Gastrocnemius medialis (tissue), 4 donors: ENCODE results near the gene AZIN2. TPM values are rescaled to one million over a fixed set of nuclear protein-coding genes. Genes with fewer than 3 reads are reported as not detected.

ENCODE experiments used
- ATAC-seq, 2 donors: fragments of 150-250 bp; one replicate each; pipeline ENCODE4 v1.9.1; 2016
- DNase-seq, 2 donors: peaks; one replicate each; pipeline ENCODE4 v3.0.0-alpha.2; 2019
- H3K27ac ChIP-seq, 4 donors: fragments of 200-600 bp; sonication (generic); 1 replicate in 1 of 4; 2 replicates in 3 of 4; pipeline ENCODE4 v1.5.1; 2016 to 2018; ENCODE audit warnings: mild to moderate bottlenecking in 2 of 4, moderate library complexity in 1 of 4
- H3K27me3 ChIP-seq, 3 donors: fragments of 200-600 bp; sonication (generic) in 2 of 3; 1 replicate in 1 of 3; 2 replicates in 2 of 3; pipeline versions ENCODE4 v1.5.1 to v1.6.0; 2016 to 2019; ENCODE audit warnings: mild to moderate bottlenecking in 1 of 3, moderate library complexity in 1 of 3
- H3K36me3 ChIP-seq, 2 donors: fragments of 200-600 bp; sonication (generic) in 1 of 2; one replicate each; pipeline ENCODE4 v1.5.1; 2017 to 2018
- H3K4me1 ChIP-seq, 2 donors: fragments of 200-600 bp; sonication (generic) in 1 of 2; one replicate each; pipeline ENCODE4 v1.5.1; 2016 to 2017; ENCODE audit warnings: mild to moderate bottlenecking in 2 of 2
- H3K4me3 ChIP-seq, 4 donors: fragments of 200-600 bp; sonication (generic) in 3 of 4; 1 replicate in 1 of 4; 2 replicates in 3 of 4; pipeline ENCODE4 v1.5.1; 2016 to 2019; ENCODE audit warnings: mild to moderate bottlenecking in 2 of 4
- H3K9me3 ChIP-seq, 3 donors: fragments of 200-600 bp; sonication (generic) in 2 of 3; 1 replicate in 1 of 3; 2 replicates in 2 of 3; pipeline ENCODE4 v1.5.1; 2016 to 2019
- POLR2A ChIP-seq, 2 donors: fragments of 450-650 bp; IDR thresholded peaks; one replicate each; pipeline ENCODE4 v1.6.1; 2017; ENCODE audit warnings: antibody characterized with exemption in 2 of 2, mild to moderate bottlenecking in 2 of 2, moderate library complexity in 2 of 2
- in situ Hi-C, 4 donors: fragments of 200-750 bp; cut with MboI; loops; one replicate each; pipeline versions ENCODE4 v1.15.0 to v1.8.0; 2017; ENCODE audit warnings: low sequenced_read_pairs in 4 of 4
- intact Hi-C: fragments of 100-400 bp; cut with DNase I; formaldehyde crosslinking; loops from one replicate; pipeline ENCODE4 v1.15.1; 2023; ENCODE audit warnings: low total_unique reads
- total RNA-seq, 4 donors: library from RNA; depleted of rRNA; stranded (reverse); fragments of >200 nt; gene quantifications; one replicate each; pipeline versions ENCODE4 v1.1.0 to v1.2.3, GENCODE V29; 2016
- TF ChIP-seq, protein P1 (sequence below), 5 experiments: fragments of 450-650 bp in 3 of 5; fragments of 200-600 bp in 2 of 5; sonication (generic) in 2 of 5; IDR thresholded peaks in 4 of 5; conservative IDR thresholded peaks in 1 of 5; 1 replicate in 4 of 5; 2 replicates in 1 of 5; pipeline ENCODE4 v1.5.1; 2016 to 2019; ENCODE audit warnings: antibody characterized with exemption in 5 of 5, mild to moderate bottlenecking in 3 of 5, moderate library complexity in 3 of 5

The AZIN2 gene
- total RNA-seq, 4 donors from 2014 or later: 0.52 to 3.1 (median 1.2) TPM

DNA sequence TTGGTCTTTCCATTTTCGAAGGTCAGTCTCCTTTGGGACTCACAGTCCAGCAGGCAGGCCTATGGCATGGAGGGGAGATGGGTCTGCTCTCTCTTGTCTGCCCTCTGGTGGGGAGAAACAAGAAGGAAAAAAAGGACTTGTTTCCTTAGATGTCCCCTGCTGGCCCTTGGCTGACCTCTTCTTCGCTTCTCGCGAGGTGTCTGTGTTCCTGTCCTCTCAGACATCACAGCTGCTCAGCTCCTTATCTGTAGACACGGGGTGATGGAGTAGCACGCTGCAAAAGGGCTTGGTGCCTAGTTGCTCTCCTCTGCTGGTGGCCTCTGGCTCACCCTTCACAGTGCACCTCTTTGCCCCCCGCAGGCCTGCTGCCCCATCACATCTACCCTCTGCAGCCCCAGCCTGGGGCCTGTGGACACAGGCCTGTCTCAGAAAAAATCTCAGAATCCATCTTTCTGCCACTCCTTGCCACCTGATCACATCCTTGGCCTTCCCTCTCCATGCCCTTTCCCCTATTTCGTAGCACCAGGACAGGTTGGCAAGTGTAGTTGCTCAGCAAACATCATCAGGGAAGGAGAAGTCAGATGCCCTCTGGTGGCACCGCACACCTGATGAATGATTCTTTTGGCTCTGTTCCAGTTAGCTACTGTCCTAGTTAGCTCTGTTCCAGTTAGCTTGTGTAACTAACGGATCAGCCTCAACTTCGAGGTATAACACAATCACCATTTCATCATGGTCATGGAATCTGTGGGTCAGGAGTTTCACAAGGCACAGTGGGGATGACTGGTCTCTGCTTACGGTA lies 25.5 kb upstream of the AZIN2 start:
- intact Hi-C loops: loop anchor here (1.0 to 2.0 kb wide), 4 partner anchors 19 to 122 kb away; partner anchors contain the start of genes AK2, AZIN2 and RNF19B
- peaks cover 0 to 14% of the 10 kb centered on the region in 2 donors for H3K4me1 ChIP-seq
- H3K36me3 ChIP-seq: no peaks in the 10 kb centered on the region
- H3K27me3 ChIP-seq: no peaks in the 10 kb centered on the region
- no peak for TF ChIP-seq POLR2A (IDR thresholded peaks at IDR 0.05)
- TF ChIP-seq, protein P1, sequence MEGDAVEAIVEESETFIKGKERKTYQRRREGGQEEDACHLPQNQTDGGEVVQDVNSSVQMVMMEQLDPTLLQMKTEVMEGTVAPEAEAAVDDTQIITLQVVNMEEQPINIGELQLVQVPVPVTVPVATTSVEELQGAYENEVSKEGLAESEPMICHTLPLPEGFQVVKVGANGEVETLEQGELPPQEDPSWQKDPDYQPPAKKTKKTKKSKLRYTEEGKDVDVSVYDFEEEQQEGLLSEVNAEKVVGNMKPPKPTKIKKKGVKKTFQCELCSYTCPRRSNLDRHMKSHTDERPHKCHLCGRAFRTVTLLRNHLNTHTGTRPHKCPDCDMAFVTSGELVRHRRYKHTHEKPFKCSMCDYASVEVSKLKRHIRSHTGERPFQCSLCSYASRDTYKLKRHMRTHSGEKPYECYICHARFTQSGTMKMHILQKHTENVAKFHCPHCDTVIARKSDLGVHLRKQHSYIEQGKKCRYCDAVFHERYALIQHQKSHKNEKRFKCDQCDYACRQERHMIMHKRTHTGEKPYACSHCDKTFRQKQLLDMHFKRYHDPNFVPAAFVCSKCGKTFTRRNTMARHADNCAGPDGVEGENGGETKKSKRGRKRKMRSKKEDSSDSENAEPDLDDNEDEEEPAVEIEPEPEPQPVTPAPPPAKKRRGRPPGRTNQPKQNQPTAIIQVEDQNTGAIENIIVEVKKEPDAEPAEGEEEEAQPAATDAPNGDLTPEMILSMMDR (IDR thresholded peaks at IDR 0.05 in 4 of 5, conservative IDR thresholded peaks at IDR 0.05 in 1 of 5): peak; percentile 70 to 85 (median 74)
- H3K4me3 ChIP-seq: no peak overlapping the region
- DNase-seq (peak; percentile 69 to 91), ATAC-seq (peak; percentile 92 to 94)
- in situ Hi-C loops: loop anchor here in 1 of 4 donors (10.0 kb wide), 1 partner anchor 121 kb away; no protein-coding TSS in a partner anchor
- H3K9me3 ChIP-seq: no peaks in the 10 kb centered on the region
- peak overlapping the region; percentile 78 to 85 (median 83) for H3K27ac ChIP-seq

DNA sequence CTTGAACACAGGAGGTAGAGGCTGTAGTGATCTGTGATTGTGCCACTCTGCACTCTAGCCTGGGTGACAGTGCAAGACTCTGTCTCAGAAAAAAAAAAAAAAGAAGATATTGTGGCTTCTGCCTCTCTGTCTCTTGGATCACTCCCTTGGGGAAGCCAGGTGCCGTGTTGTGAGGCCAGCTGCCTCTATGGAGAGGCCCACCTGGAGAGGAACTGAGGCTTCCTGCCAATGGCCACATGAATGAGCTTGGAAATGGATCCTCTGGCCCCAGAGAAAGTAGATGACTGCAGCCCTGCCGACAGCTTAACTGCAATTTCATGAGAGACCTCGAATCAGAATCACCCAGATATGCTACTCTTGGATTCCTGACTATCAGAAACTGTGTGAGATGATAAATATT lies 24.5 kb upstream of the AZIN2 start:
- in situ Hi-C loops: loop anchor here in 1 of 4 donors (10.0 kb wide), 1 partner anchor 122 kb away; no protein-coding TSS in a partner anchor
- ATAC-seq: no peak

DNA sequence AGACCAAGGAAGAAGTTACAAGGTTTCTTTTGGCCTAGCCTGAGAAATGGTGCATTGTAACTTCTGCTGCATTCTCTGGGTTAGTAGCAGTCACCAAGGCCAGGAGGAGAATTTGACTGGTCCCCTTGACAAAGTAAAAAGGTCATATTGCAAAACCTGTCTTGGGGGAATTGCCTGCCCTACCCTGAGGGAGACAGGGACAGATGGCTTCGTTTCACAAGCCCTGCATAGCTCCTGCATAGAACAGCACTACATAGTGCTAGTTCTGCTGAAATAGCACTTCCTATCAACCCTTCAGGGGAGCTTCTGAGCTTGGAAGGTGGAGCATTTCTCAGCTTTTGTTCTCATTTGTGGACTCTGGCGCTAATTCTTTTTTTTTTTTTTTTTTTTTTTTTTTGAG lies 23.9 kb upstream of the AZIN2 start:
- TF ChIP-seq, protein P1 (IDR thresholded peaks at IDR 0.05 in 4 of 5, conservative IDR thresholded peaks at IDR 0.05 in 1 of 5): no peak
- no peak for TF ChIP-seq POLR2A (IDR thresholded peaks at IDR 0.05)
- Histone ChIP-seq H3K9me3 (no peaks in the 10 kb centered on the region), H3K36me3 (no peaks in the 10 kb centered on the region), H3K27ac (no peak overlapping the region), H3K4me1 (peaks cover 0 to 14% of the 10 kb centered on the region in 2 donors), H3K4me3 (no peak overlapping the region), H3K27me3 (no peaks in the 10 kb centered on the region)
- DNase-seq (no peak), ATAC-seq (no peak)
- intact Hi-C loops (no loop called here), in situ Hi-C loops (loop anchor here in 1 of 4 donors (10.0 kb wide), 1 partner anchor 122 kb away; no protein-coding TSS in a partner anchor)

More for the DNA sequence above, 24.5 kb upstream of the AZIN2 start:
- intact Hi-C loops: no loop called here
- Histone ChIP-seq H3K27me3 (no peaks in the 10 kb centered on the region), H3K4me1 (peaks cover 0 to 14% of the 10 kb centered on the region in 2 donors), H3K36me3 (no peaks in the 10 kb centered on the region), H3K4me3 (no peak overlapping the region), H3K9me3 (no peaks in the 10 kb centered on the region), H3K27ac (peak overlapping the region in 3 of 4 donors; percentile 83 to 85 (median 83))
- DNase-seq: no peak
- TF ChIP-seq POLR2A (IDR thresholded peaks at IDR 0.05): no peak
- TF ChIP-seq, protein P1 (IDR thresholded peaks at IDR 0.05 in 4 of 5, conservative IDR thresholded peaks at IDR 0.05 in 1 of 5): no peak

DNA sequence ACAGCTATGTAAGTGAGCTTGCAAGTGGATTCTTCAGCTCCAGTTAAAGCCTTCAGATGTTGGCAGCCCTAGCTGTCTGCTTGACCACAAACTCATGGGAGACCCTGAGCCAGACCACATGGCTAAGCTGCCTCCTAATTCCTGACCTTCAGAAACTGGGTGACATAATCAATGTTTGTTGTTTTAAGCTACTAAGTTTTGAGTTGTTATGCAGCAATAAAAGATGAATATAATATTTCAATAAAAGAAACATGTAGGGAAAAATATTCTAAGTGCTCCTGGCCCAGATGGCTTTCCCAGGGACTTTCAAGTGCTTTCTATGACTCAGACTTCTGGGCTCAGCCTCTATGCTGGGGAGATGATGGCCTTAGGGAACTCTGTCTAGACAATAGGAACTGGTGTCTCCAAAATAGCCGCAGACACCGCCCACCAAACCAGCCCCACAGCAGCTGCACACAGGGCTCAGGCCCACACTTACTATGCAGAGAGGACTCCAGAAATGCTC lies 20.3 kb upstream of the AZIN2 start:
- in situ Hi-C loops: no loop called here
- Histone ChIP-seq H3K36me3 (no peaks in the 10 kb centered on the region), H3K27ac (no peak overlapping the region)

More for the DNA sequence above, 20.3 kb upstream of the AZIN2 start:
- H3K4me3 ChIP-seq: no peak overlapping the region
- peaks cover 0 to 5% of the 10 kb centered on the region in 2 donors for H3K4me1 ChIP-seq
- DNase-seq: peak in 1 of 2 donors; percentile 31
- ATAC-seq: peak; percentile 43 to 61
- H3K27me3 ChIP-seq: no peaks in the 10 kb centered on the region
- TF ChIP-seq, protein P1 (IDR thresholded peaks at IDR 0.05 in 4 of 5, conservative IDR thresholded peaks at IDR 0.05 in 1 of 5): no peak
- no peak for TF ChIP-seq POLR2A (IDR thresholded peaks at IDR 0.05)
- intact Hi-C loops: no loop called here
- H3K9me3 ChIP-seq: peaks cover 0 to 7% (median 0%) of the 10 kb centered on the region in 3 donors
